ENCODE measurements around the gene NAALADL2.

NAALADL2 gene

GRCh38 chr3:174846055-174846454, 13.1 kb upstream of the NAALADL2 start:
- no peaks in the 10 kb centered on the region for H3K27me3 ChIP-seq (ENCODE audit: insufficient read depth, low read length)
- TF ChIP-seq CTCF (IDR thresholded peaks at IDR 0.05; ENCODE audit: low read length), result no peak
- no peak for TF ChIP-seq EZH2 (IDR thresholded peaks at IDR 0.05; ENCODE audit: borderline replicate concordance, low read length)

GRCh38 chr3:174854987-174855386, 4.1 kb upstream of the NAALADL2 start:
- Histone ChIP-seq H3K9ac (ENCODE audit: low read length) (no peak overlapping the region), H3K9me2 (ENCODE audit: low read depth, low read length) (no peaks in the 10 kb centered on the region), H3K4me2 (ENCODE audit: low read length) (no peak overlapping the region), H3K27me3 (ENCODE audit: insufficient read depth, low read length) (no peaks in the 10 kb centered on the region), H4K20me1 (ENCODE audit: insufficient read depth, low read length) (no peaks in the 10 kb centered on the region; the same call in 1 of the 2 replicates), H3K27ac (ENCODE audit: low read depth, low read length, poor library complexity, severe bottlenecking) (no peak overlapping the region), H3F3A (ENCODE audit: insufficient read depth, low read length) (no peaks in the 10 kb centered on the region), H3K36me3 (ENCODE audit: insufficient read depth, low read length) (no peaks in the 10 kb centered on the region), H3K4me1 (ENCODE audit: insufficient read depth, low read length, severe bottlenecking) (no peaks in the 10 kb centered on the region), H3K4me3 (ENCODE audit: low read depth, low read length, poor library complexity, severe bottlenecking) (no peak overlapping the region), H3K79me2 (ENCODE audit: insufficient read depth, low read length) (no peaks in the 10 kb centered on the region), H3K9me3 (ENCODE audit: low read length) (no peaks in the 10 kb centered on the region), H2AFZ (ENCODE audit: low read length) (no peak overlapping the region)
- TF ChIP-seq CTCF (IDR thresholded peaks at IDR 0.05; ENCODE audit: low read length) (no peak), EZH2 (IDR thresholded peaks at IDR 0.05; ENCODE audit: borderline replicate concordance, low read length) (no peak)

More at GRCh38 chr3:174846055-174846454, 13.1 kb upstream of the NAALADL2 start:
- H3K9me3 ChIP-seq (ENCODE audit: low read length), result no peaks in the 10 kb centered on the region
- no peaks in the 10 kb centered on the region; the same call in 1 of the 2 replicates for H4K20me1 ChIP-seq (ENCODE audit: insufficient read depth, low read length)
- H3K27ac ChIP-seq (ENCODE audit: low read depth, low read length, poor library complexity, severe bottlenecking), result no peak overlapping the region
- H3F3A ChIP-seq (ENCODE audit: insufficient read depth, low read length), result no peaks in the 10 kb centered on the region
- H2AFZ ChIP-seq (ENCODE audit: low read length), result no peak overlapping the region
- H3K9ac ChIP-seq (ENCODE audit: low read length), result no peak overlapping the region
- H3K4me3 ChIP-seq (ENCODE audit: low read depth, low read length, poor library complexity, severe bottlenecking), result no peak overlapping the region
- no peaks in the 10 kb centered on the region for H3K79me2 ChIP-seq (ENCODE audit: insufficient read depth, low read length)
- H3K4me2 ChIP-seq (ENCODE audit: low read length), result no peak overlapping the region
- no peaks in the 10 kb centered on the region; the same call in 1 of the 2 replicates for H3K9me2 ChIP-seq (ENCODE audit: low read depth, low read length)
- H3K36me3 ChIP-seq (ENCODE audit: insufficient read depth, low read length), result no peaks in the 10 kb centered on the region
- no peaks in the 10 kb centered on the region for H3K4me1 ChIP-seq (ENCODE audit: insufficient read depth, low read length, severe bottlenecking)

GRCh38 chr3:174857301-174857700, 1.8 kb upstream of the NAALADL2 start:
- H2AFZ ChIP-seq (ENCODE audit: low read length), result no peak overlapping the region
- H3K4me1 ChIP-seq (ENCODE audit: insufficient read depth, low read length, severe bottlenecking), result no peaks in the 10 kb centered on the region
- H3K4me2 ChIP-seq (ENCODE audit: low read length), result no peak overlapping the region
- H3K9me2 ChIP-seq (ENCODE audit: low read depth, low read length), result no peaks in the 10 kb centered on the region
- no peaks in the 10 kb centered on the region for H3K27me3 ChIP-seq (ENCODE audit: insufficient read depth, low read length)
- H3K9me3 ChIP-seq (ENCODE audit: low read length), result no peaks in the 10 kb centered on the region
- H4K20me1 ChIP-seq (ENCODE audit: insufficient read depth, low read length), result no peaks in the 10 kb centered on the region
- H3K27ac ChIP-seq (ENCODE audit: low read depth, low read length, poor library complexity, severe bottlenecking), result no peak overlapping the region
- H3K4me3 ChIP-seq (ENCODE audit: low read depth, low read length, poor library complexity, severe bottlenecking), result no peak overlapping the region
- H3K9ac ChIP-seq (ENCODE audit: low read length), result no peak overlapping the region
- no peaks in the 10 kb centered on the region for H3K79me2 ChIP-seq (ENCODE audit: insufficient read depth, low read length)
- no peaks in the 10 kb centered on the region for H3F3A ChIP-seq (ENCODE audit: insufficient read depth, low read length)
- TF ChIP-seq CTCF (IDR thresholded peaks at IDR 0.05; ENCODE audit: low read length) (no peak), EZH2 (IDR thresholded peaks at IDR 0.05; ENCODE audit: borderline replicate concordance, low read length) (no peak)
- H3K36me3 ChIP-seq (ENCODE audit: insufficient read depth, low read length), result no peaks in the 10 kb centered on the region

Data from OCI-LY1 (cell line).